Keratinocyte (primary cell): Measurements from ENCODE around the gene EEPD1. TPM values are rescaled to one million over a fixed set of nuclear protein-coding genes. Genes with fewer than 3 reads are reported as not detected.

Source experiments
- DNase-seq: peaks from one replicate; pipeline ENCODE4 v3.0.0-alpha.2; 2011; ENCODE audit warnings: low read depth, missing footprints, low spot score
- FAIRE-seq: peaks from 2 replicates; lab custom pipeline; 2011; peaks lifted over from hg19 to GRCh38; lab: Jason Lieb, UNC
- H2AFZ ChIP-seq: 2 replicates; pipeline ENCODE4 v1.6.0; 2012; ENCODE audit warnings: low read length, control low read depth, inconsistent platforms; ENCODE audit not compliant: control insufficient read depth
- H3K27ac ChIP-seq: 2 replicates; pipeline ENCODE4 v1.5.1; 2011; ENCODE audit warnings: low read length; ENCODE audit not compliant: control insufficient read depth, insufficient read depth
- H3K27me3 ChIP-seq: 3 replicates; pipeline ENCODE4 v1.6.0; 2011; ENCODE audit warnings: low read length; ENCODE audit not compliant: control insufficient read depth, insufficient read depth; ENCODE audit errors: extremely low read depth
- H3K36me3 ChIP-seq, 2 experiments: 2 replicates in 1 of 2; 3 replicates in 1 of 2; pipeline ENCODE4 v1.5.1; 2011; ENCODE audit warnings: low read length in 2 of 2, mild to moderate bottlenecking in 1 of 2; ENCODE audit not compliant: control insufficient read depth in 2 of 2, insufficient read depth in 2 of 2; ENCODE audit errors: extremely low read depth in 1 of 2
- H3K4me1 ChIP-seq: 3 replicates; pipeline ENCODE4 v1.5.1; 2011; ENCODE audit warnings: low read length; ENCODE audit not compliant: control insufficient read depth, insufficient read depth; ENCODE audit errors: extremely low read depth
- H3K4me2 ChIP-seq: 3 replicates; pipeline ENCODE4 v1.6.0; 2011; ENCODE audit warnings: low read depth, low read length; ENCODE audit not compliant: control insufficient read depth, insufficient read depth; ENCODE audit errors: extremely low read depth
- H3K4me3 ChIP-seq, 3 experiments: fragments of 200-600 bp in 1 of 3; sonication (generic) in 1 of 3; 2 replicates in 2 of 3; 3 replicates in 1 of 3; pipeline ENCODE4 v1.5.1; 2011 to 2016; ENCODE audit warnings: low read length in 3 of 3, mild to moderate bottlenecking in 3 of 3, control low read depth in 2 of 3, inconsistent platforms in 1 of 3, low read depth in 1 of 3, mixed read lengths in 1 of 3, mixed run types in 1 of 3, moderate library complexity in 1 of 3; ENCODE audit not compliant: control insufficient read depth in 2 of 3, insufficient read depth in 2 of 3; ENCODE audit errors: extremely low read depth in 1 of 3
- H3K79me2 ChIP-seq: 2 replicates; pipeline ENCODE4 v1.6.0; 2012; ENCODE audit warnings: low read length; ENCODE audit not compliant: control insufficient read depth, insufficient read depth
- H3K9ac ChIP-seq: 3 replicates; pipeline ENCODE4 v1.6.0; 2011; ENCODE audit warnings: low read length; ENCODE audit not compliant: control insufficient read depth, insufficient read depth; ENCODE audit errors: extremely low read depth
- H3K9me1 ChIP-seq: 3 replicates; pipeline ENCODE4 v1.6.0; 2011; ENCODE audit warnings: low read length; ENCODE audit not compliant: control insufficient read depth, insufficient read depth; ENCODE audit errors: extremely low read depth
- H3K9me3 ChIP-seq: 2 replicates; pipeline ENCODE4 v1.5.1; 2012; ENCODE audit warnings: low read depth, low read length; ENCODE audit not compliant: control insufficient read depth
- H4K20me1 ChIP-seq: 3 replicates; pipeline ENCODE4 v1.6.0; 2011; ENCODE audit warnings: low read length; ENCODE audit not compliant: control insufficient read depth, insufficient read depth; ENCODE audit errors: extremely low read depth
- EZH2 ChIP-seq: IDR thresholded peaks from one replicate; pipeline ENCODE4 v1.6.1; 2012; ENCODE audit warnings: inconsistent platforms, mild to moderate bottlenecking, low read length, moderate library complexity
- dilution Hi-C: fragments of 300-500 bp; cut with MboI; formaldehyde crosslinking; loops from one replicate; pipeline ENCODE4 v1.7.0; 2020; ENCODE audit warnings: low sequenced_read_pairs; ENCODE audit not compliant: extremely low pct_ligation_motif_present
- polyA plus RNA-seq, 5 experiments: library from polyadenylated mRNA; depleted of rRNA in 3 of 5; stranded (reverse) in 3 of 5; stranded (forward) in 1 of 5; unstranded in 1 of 5; fragments of >200 nt; gene quantifications; 1 replicate in 1 of 5; 2 replicates in 3 of 5; 3 replicates in 1 of 5; pipeline versions ENCODE4 v1.2.1 to v1.2.3, GENCODE V29; 2011 to 2012; ENCODE audit warnings: missing spikeins in 2 of 5, low read depth in 1 of 5, low replicate concordance in 1 of 5
- TF ChIP-seq, protein P1 (sequence below), 3 experiments: IDR thresholded peaks in 1 of 3; conservative IDR thresholded peaks in 1 of 3; optimal IDR thresholded peaks in 1 of 3; 2 replicates in 2 of 3; 3 replicates in 1 of 3; pipeline versions ENCODE3 to v1.5.1; 2011; ENCODE audit warnings: low read length in 3 of 3, mild to moderate bottlenecking in 3 of 3, moderate library complexity in 2 of 3, control low read depth in 1 of 3, inconsistent platforms in 1 of 3; ENCODE audit not compliant: insufficient read depth in 2 of 3; ENCODE audit errors: extremely low read depth in 1 of 3

The EEPD1 gene
- polyA plus RNA-seq, 1 donor (not counting 4 experiments of a cell fraction or from before 2014, with no cell fraction given) = 1.2 TPM

- Histone ChIP-seq H3K4me2 (no peak overlapping the region), H3K36me3 (no peaks in the 10 kb centered on the region), H3K9me1 (no peaks in the 10 kb centered on the region), H3K4me1 (peaks cover 5% of the 10 kb centered on the region), H3K9ac (no peak overlapping the region), H3K27me3 (no peaks in the 10 kb centered on the region), H3K9me3 (no peaks in the 10 kb centered on the region), H3K4me3 (no peak overlapping the region), H2AFZ (no peak overlapping the region), H3K27ac (no peak overlapping the region), H4K20me1 (no peaks in the 10 kb centered on the region), H3K79me2 (no peaks in the 10 kb centered on the region)
- TF ChIP-seq, protein P1, sequence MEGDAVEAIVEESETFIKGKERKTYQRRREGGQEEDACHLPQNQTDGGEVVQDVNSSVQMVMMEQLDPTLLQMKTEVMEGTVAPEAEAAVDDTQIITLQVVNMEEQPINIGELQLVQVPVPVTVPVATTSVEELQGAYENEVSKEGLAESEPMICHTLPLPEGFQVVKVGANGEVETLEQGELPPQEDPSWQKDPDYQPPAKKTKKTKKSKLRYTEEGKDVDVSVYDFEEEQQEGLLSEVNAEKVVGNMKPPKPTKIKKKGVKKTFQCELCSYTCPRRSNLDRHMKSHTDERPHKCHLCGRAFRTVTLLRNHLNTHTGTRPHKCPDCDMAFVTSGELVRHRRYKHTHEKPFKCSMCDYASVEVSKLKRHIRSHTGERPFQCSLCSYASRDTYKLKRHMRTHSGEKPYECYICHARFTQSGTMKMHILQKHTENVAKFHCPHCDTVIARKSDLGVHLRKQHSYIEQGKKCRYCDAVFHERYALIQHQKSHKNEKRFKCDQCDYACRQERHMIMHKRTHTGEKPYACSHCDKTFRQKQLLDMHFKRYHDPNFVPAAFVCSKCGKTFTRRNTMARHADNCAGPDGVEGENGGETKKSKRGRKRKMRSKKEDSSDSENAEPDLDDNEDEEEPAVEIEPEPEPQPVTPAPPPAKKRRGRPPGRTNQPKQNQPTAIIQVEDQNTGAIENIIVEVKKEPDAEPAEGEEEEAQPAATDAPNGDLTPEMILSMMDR (optimal IDR thresholded peaks at IDR 0.05 in 1 of 3, IDR thresholded peaks at IDR 0.05 in 1 of 3, conservative IDR thresholded peaks at IDR 0.05 in 1 of 3; ENCODE audit: extremely low read depth in 1 of 3, insufficient read depth in 2 of 3, low read length in 3 of 3) = no peak
- no peak for TF ChIP-seq EZH2
- FAIRE-seq (no peak), DNase-seq (no peak)
- dilution Hi-C loops = no loop called here
Observed at GRCh38 chr7:36266683-36267082, 113.6 kb downstream of the EEPD1 start.

GRCh38 chr7:36272211-36272566 lies 119.1 kb downstream of the EEPD1 start:
- Histone ChIP-seq H3K4me1 (no peaks in the 10 kb centered on the region), H4K20me1 (no peaks in the 10 kb centered on the region), H3K4me3 (no peak overlapping the region), H3K9me3 (no peaks in the 10 kb centered on the region), H3K27me3 (no peaks in the 10 kb centered on the region), H3K9me1 (no peaks in the 10 kb centered on the region), H3K9ac (no peak overlapping the region), H2AFZ (no peak overlapping the region), H3K4me2 (no peak overlapping the region), H3K27ac (no peak overlapping the region), H3K79me2 (no peaks in the 10 kb centered on the region), H3K36me3 (no peaks in the 10 kb centered on the region)
- TF ChIP-seq, protein P1 (optimal IDR thresholded peaks at IDR 0.05 in 1 of 3, IDR thresholded peaks at IDR 0.05 in 1 of 3, conservative IDR thresholded peaks at IDR 0.05 in 1 of 3; ENCODE audit: extremely low read depth in 1 of 3, insufficient read depth in 2 of 3, low read length in 3 of 3) = no peak
- TF ChIP-seq EZH2 = no peak
- DNase-seq (no peak), FAIRE-seq (no peak)
- dilution Hi-C loops = no loop called here
